ES-I3 (cell line): ENCODE results near the gene FBLN5.

Source experiments
- H3K36me3 ChIP-seq: 2 replicates; pipeline ENCODE4 v1.6.1; 2013; ENCODE audit warnings: mild to moderate bottlenecking, low read length, control low read depth, moderate library complexity; ENCODE audit not compliant: insufficient read depth
- H3K4me1 ChIP-seq: 2 replicates; pipeline ENCODE4 v1.6.1; 2013; ENCODE audit warnings: mild to moderate bottlenecking, control low read depth, low read length; ENCODE audit not compliant: insufficient read depth
- H3K9ac ChIP-seq: 2 replicates; pipeline ENCODE4 v1.6.1; 2013; ENCODE audit warnings: low read depth, mild to moderate bottlenecking, low read length, moderate library complexity
- H3K9me3 ChIP-seq: 2 replicates; pipeline ENCODE4 v1.6.1; 2013; ENCODE audit warnings: mild to moderate bottlenecking, low read length, moderate library complexity; ENCODE audit not compliant: control insufficient read depth, insufficient read depth

The FBLN5 gene

DNA sequence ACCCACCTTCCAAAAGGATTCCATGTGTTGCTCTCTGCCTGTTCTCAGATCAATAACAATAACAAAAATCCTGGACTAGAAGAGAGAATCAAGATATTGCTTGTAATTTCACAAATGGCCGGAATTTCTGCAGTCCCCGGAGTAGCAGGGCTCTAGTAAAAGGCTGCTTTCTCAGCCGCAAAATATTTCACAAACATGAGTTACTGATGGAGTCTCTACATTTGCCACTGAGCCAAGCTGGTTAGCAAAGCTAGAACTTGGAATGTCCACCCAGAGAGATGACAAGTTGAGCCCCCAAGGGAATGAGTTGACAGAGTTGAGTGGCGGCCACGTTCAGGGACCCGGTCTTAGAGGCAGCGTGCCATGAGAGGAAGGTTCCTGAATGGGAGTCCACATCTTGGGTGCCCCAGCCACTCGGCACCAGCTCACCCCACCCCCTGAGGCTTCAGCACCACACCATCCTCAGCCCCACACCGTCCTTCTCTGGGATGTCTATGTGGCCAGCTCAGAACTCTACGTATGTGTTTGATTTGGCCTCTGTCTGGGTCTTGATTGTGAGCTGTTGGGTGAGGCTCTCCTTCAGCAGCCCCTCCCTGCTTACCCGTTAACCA is 15.9 kb downstream of the FBLN5 start:
- H3K4me1 ChIP-seq, result peaks cover 10% of the 10 kb centered on the region; the same call in 1 of the 2 replicates
- H3K9me3 ChIP-seq, result no peaks in the 10 kb centered on the region
- no peaks in the 10 kb centered on the region; the same call in 1 of the 2 replicates for H3K36me3 ChIP-seq
- no peak overlapping the region for H3K9ac ChIP-seq

DNA sequence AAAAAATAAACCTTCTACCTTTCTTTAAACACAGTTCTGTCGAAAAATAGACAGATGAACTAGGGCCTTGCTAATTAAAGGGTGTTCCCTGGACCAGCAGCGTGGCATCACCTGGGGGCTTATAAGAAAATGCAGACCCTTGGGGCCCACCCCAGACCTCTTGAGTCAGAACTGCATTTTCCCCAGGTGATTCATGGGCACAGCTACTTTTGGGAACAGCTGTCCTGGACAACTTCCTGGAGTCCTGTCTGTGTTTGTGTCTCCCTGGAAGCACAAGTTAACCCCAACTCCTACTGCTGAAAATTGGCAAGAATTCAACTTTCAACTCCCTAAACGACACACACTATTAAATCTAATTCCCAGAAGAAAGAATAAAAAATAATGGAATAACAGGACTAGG is 17.8 kb downstream of the FBLN5 start:
- Histone ChIP-seq H3K9ac (no peak overlapping the region), H3K4me1 (peaks cover 10% of the 10 kb centered on the region; the same call in 1 of the 2 replicates), H3K36me3 (no peaks in the 10 kb centered on the region; the same call in 1 of the 2 replicates), H3K9me3 (no peaks in the 10 kb centered on the region)

- Histone ChIP-seq H3K9ac (no peak overlapping the region), H3K4me1 (peaks cover 10% of the 10 kb centered on the region; the same call in 1 of the 2 replicates), H3K9me3 (no peaks in the 10 kb centered on the region), H3K36me3 (no peaks in the 10 kb centered on the region; the same call in 1 of the 2 replicates)
Measured at GRCh38 chr14:91927800-91928199, 19.7 kb downstream of the FBLN5 start.

DNA sequence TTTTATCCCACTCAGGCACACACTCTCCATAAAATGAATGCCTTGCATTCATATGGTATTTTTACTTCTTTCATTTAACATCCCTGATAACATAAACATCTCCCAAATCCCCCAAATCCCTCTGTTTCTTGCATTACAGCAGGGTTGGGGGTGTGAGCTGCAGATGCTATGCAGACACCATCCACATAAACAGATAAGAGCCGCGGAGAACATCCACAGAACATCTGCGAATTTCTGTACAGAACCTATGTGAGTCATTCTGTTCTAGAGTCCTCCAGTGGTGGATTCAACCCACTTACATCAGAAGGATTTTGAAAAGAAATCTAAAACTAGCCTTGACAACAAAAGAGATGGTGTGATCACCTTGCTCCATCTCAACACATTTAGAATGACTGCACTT is 20.3 kb downstream of the FBLN5 start:
- H3K9me3 ChIP-seq, result no peaks in the 10 kb centered on the region
- no peak overlapping the region for H3K9ac ChIP-seq
- H3K36me3 ChIP-seq, result no peaks in the 10 kb centered on the region; the same call in 1 of the 2 replicates
- peaks cover 10% of the 10 kb centered on the region; the same call in 1 of the 2 replicates for H3K4me1 ChIP-seq

- Histone ChIP-seq H3K9ac (no peak overlapping the region), H3K4me1 (peaks cover 10% of the 10 kb centered on the region; the same call in 1 of the 2 replicates), H3K9me3 (no peaks in the 10 kb centered on the region), H3K36me3 (no peaks in the 10 kb centered on the region; the same call in 1 of the 2 replicates)
Measured at GRCh38 chr14:91926131-91926890, 21.2 kb downstream of the FBLN5 start.

GRCh38 chr14:91925727-91926121 is 21.8 kb downstream of the FBLN5 start:
- Histone ChIP-seq H3K9ac (no peak overlapping the region), H3K36me3 (no peaks in the 10 kb centered on the region), H3K9me3 (no peaks in the 10 kb centered on the region), H3K4me1 (peaks cover 10% of the 10 kb centered on the region; the same call in 1 of the 2 replicates)

DNA sequence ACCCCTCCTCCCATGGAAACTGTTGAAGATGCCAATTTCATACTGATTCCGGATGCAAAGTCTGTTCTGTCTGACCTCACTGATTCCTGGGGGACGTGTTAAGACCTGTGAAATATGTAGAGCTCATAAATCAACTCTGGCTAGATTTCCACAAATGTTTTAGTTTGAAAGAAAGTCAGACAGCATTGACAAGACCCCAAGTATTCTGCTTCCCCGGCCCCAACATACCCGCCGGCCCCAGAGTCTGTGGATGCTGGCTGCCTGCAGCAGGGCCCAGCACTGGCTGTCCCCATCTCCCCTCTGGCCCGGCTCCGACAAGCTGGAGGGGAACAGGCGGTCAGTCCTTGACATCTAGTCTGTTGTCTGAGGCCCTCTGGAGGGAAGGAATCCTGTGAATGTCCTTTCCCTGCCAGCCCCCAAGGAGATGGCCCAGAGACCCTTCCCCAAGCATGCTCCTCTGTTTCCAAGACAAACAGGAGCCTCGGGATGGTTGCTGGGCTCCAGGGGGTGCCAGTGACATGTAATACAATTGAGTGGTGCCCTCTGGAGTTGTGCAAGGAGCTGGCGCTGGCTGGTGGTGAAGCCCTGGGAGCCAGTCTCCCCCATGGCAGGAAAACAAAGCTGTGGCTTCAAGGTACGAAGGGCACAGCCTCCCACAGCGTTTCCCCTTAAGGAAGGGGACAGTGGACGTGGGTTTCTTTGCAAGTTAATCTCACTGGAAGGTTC is 22.3 kb downstream of the FBLN5 start:
- Histone ChIP-seq H3K9ac (no peak overlapping the region), H3K4me1 (0 out of 2 replicates have a peak, but pooled peaks cover 6% of the 10 kb centered on the region)

DNA sequence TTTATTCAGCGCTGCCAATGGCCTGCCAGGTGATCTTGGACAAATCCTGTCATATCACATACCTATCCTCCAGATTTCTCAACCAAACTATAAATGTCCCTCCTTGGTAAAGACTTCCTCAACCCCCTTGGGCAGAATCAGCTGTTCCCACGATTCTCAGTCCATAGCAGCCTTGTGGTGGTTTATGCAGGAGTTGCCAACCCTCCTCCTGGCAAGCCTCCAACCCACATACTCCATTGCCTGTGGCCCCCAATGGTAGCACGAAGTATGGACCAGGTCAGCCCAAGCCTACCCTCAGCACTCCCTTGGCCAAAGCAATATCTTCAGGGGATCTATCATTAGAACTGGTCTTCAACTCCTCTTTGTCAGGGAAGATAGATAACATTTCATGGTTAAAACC is 27.0 kb downstream of the FBLN5 start:
- Histone ChIP-seq H3K36me3 (no peaks in the 10 kb centered on the region), H3K9ac (no peak overlapping the region), H3K9me3 (no peaks in the 10 kb centered on the region), H3K4me1 (no peaks in the 10 kb centered on the region)

More for the DNA sequence above, 22.3 kb downstream of the FBLN5 start:
- H3K36me3 ChIP-seq, result no peaks in the 10 kb centered on the region
- no peaks in the 10 kb centered on the region for H3K9me3 ChIP-seq

DNA sequence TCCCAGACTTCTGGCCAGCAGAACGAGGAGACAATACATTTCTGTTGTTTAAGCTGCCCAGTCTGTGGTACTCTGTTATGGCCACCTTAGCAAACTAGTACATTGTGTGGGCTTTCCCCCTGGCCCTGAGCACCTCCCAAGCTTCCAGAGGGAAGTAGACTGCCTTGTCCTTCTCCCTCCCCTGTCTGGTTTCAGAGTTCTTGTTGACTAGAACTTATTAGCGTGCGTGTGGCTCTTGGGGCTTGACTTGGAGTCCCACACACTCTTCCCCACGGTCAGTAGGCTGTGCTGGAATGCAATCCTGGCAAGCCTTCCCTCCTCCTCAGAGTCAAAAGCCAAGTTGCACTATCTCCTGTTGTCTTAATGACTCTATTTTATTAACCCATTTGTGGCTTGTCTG is 27.7 kb downstream of the FBLN5 start:
- Histone ChIP-seq H3K9me3 (no peaks in the 10 kb centered on the region), H3K9ac (no peak overlapping the region), H3K36me3 (no peaks in the 10 kb centered on the region), H3K4me1 (no peaks in the 10 kb centered on the region)

DNA sequence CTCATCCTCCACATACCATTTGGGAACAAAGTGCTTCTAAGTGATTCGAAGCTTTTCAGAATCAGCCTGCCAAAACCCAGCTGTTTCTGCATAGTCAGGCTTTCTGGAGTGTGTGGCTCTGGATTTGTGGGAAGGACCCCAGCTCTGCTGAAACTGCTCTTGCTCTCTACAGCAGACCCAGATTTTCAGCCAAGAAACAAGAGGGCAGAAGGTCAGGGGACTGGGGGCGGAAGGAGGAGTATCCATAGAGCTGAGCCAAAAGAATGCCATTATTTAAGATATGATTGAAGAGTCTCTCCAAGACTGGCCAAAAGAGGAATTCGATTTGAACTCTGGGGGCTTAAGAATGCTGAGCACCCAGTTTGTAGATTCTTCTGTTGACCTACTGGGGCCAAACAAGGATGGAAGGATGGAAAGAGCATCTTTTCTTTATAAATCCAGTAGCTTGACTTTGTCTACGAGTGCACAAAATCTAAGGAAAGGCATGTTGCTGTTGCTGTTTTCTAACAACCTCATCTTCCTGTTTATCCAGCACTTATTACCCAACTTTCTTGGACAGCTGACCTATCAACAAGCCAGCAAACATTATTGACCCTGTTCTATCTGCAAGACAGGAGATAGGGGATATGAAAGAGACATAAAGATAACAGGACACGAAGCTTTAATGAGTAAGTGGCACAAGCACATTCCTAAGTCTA is 29.2 kb downstream of the FBLN5 start:
- H3K4me1 ChIP-seq, result no peaks in the 10 kb centered on the region
- no peak overlapping the region for H3K9ac ChIP-seq
- H3K9me3 ChIP-seq, result no peaks in the 10 kb centered on the region
- no peaks in the 10 kb centered on the region for H3K36me3 ChIP-seq

- Histone ChIP-seq H3K9me3 (no peaks in the 10 kb centered on the region), H3K9ac (no peak overlapping the region), H3K36me3 (no peaks in the 10 kb centered on the region), H3K4me1 (no peaks in the 10 kb centered on the region)
Measured at GRCh38 chr14:91912035-91912434, 35.5 kb downstream of the FBLN5 start.

- no peak overlapping the region for H3K9ac ChIP-seq
- no peaks in the 10 kb centered on the region for H3K9me3 ChIP-seq
- H3K4me1 ChIP-seq, result no peaks in the 10 kb centered on the region
- H3K36me3 ChIP-seq, result no peaks in the 10 kb centered on the region
Measured at GRCh38 chr14:91911474-91912032, 35.9 kb downstream of the FBLN5 start.

- Histone ChIP-seq H3K36me3 (no peaks in the 10 kb centered on the region), H3K9me3 (no peaks in the 10 kb centered on the region), H3K9ac (no peak overlapping the region), H3K4me1 (no peaks in the 10 kb centered on the region)
Measured at GRCh38 chr14:91910196-91910595, 37.3 kb downstream of the FBLN5 start.

GRCh38 chr14:91906374-91906773 is 41.1 kb downstream of the FBLN5 start:
- no peak overlapping the region for H3K9ac ChIP-seq
- H3K4me1 ChIP-seq, result no peaks in the 10 kb centered on the region
- no peaks in the 10 kb centered on the region for H3K36me3 ChIP-seq
- H3K9me3 ChIP-seq, result no peaks in the 10 kb centered on the region
